HL-60 (cell line): ENCODE measurements around the gene UNC80.
A peak's percentile ranks its signal among the peaks of the same experiment; 100 is the strongest.

Source experiments
- DNase-seq, 2 experiments: peaks; one replicate each; pipeline ENCODE4 v3.0.0-alpha.2; 2010 to 2020; ENCODE audit warnings: low read depth in 1 of 2, low spot score in 1 of 2
- H3K27ac ChIP-seq: fragments of 250-450 bp; sonication (Bioruptor Pico); replicated peaks from 2 replicates; pipeline ENCODE4 v1.5.1; 2020; ENCODE audit warnings: mild to moderate bottlenecking, moderate library complexity
- H3K27me3 ChIP-seq: fragments of 250-450 bp; sonication (Bioruptor Pico); 2 replicates; pipeline ENCODE4 v1.5.1; 2021; ENCODE audit warnings: mild to moderate bottlenecking, moderate library complexity; ENCODE audit not compliant: insufficient read depth, poor library complexity, severe bottlenecking
- H3K4me3 ChIP-seq: replicated peaks from 2 replicates; pipeline ENCODE4 v1.5.1; 2011; ENCODE audit warnings: mild to moderate bottlenecking, control low read depth, low read length; ENCODE audit not compliant: insufficient read depth
- CTCF ChIP-seq: IDR thresholded peaks from one replicate; pipeline ENCODE4 v1.5.1; 2011; ENCODE audit warnings: low read length, control low read depth, inconsistent platforms; ENCODE audit not compliant: insufficient read depth
- GABPA ChIP-seq: IDR thresholded peaks from 2 replicates; pipeline ENCODE4 v1.6.1; 2012; ENCODE audit warnings: low read depth
- POLR2AphosphoS5 ChIP-seq: IDR thresholded peaks from 2 replicates; pipeline ENCODE4 v1.6.1; 2012; ENCODE audit warnings: low read depth
- SPI1 ChIP-seq: IDR thresholded peaks from 2 replicates; pipeline ENCODE4 v1.6.1; 2012; ENCODE audit warnings: low read depth, mild to moderate bottlenecking, borderline replicate concordance
- TF ChIP-seq, protein P1 (sequence below): IDR thresholded peaks from 2 replicates; pipeline ENCODE4 v1.6.1; 2012; ENCODE audit warnings: low read depth; ENCODE audit not compliant: insufficient replicate concordance

UNC80 gene

GRCh38 chr2:209974576-209974975 lies 202.9 kb downstream of the UNC80 start:
- no peak for DNase-seq
- TF ChIP-seq SPI1 (no peak), CTCF (no peak), GABPA (no peak), POLR2AphosphoS5 (no peak)
- TF ChIP-seq, protein P1, sequence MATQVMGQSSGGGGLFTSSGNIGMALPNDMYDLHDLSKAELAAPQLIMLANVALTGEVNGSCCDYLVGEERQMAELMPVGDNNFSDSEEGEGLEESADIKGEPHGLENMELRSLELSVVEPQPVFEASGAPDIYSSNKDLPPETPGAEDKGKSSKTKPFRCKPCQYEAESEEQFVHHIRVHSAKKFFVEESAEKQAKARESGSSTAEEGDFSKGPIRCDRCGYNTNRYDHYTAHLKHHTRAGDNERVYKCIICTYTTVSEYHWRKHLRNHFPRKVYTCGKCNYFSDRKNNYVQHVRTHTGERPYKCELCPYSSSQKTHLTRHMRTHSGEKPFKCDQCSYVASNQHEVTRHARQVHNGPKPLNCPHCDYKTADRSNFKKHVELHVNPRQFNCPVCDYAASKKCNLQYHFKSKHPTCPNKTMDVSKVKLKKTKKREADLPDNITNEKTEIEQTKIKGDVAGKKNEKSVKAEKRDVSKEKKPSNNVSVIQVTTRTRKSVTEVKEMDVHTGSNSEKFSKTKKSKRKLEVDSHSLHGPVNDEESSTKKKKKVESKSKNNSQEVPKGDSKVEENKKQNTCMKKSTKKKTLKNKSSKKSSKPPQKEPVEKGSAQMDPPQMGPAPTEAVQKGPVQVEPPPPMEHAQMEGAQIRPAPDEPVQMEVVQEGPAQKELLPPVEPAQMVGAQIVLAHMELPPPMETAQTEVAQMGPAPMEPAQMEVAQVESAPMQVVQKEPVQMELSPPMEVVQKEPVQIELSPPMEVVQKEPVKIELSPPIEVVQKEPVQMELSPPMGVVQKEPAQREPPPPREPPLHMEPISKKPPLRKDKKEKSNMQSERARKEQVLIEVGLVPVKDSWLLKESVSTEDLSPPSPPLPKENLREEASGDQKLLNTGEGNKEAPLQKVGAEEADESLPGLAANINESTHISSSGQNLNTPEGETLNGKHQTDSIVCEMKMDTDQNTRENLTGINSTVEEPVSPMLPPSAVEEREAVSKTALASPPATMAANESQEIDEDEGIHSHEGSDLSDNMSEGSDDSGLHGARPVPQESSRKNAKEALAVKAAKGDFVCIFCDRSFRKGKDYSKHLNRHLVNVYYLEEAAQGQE: no peak
- H3K27ac ChIP-seq: no peak overlapping the region
- H3K4me3 ChIP-seq: no peak overlapping the region
- H3K27me3 ChIP-seq: no peaks in the 10 kb centered on the region

DNA sequence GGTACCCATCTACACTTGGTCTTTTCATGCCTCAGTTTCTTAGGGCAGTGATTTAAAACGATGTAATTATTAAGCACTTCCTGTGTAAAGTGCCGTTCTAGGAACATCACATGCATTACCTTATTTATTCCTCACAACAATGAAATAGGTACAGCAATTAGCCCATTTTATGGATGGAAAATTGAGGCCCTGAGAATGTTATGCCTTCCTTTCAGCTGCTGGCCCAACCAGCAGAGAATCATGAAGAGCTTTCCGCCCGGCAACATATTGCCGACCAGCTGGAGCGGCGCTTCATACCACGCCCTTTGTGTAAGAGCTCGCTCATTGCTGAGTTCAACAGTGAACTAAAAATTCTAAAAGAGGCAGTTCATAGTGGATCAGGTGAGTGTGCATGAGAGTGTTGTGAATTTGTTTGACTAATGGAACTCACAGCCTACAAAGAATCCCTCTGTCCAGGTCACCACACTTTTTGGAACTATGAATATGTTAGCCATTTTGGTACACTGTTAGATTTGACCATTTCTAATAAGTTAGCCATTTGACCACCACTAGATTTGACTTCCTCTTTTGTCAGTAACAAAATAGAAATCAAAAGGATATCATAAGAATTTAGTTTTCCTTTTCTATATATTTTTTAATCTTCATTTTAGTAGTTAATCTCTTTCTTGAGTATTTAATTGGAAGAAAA lies 205.2 kb downstream of the UNC80 start:
- no peak overlapping the region for H3K27ac ChIP-seq
- no peak overlapping the region for H3K4me3 ChIP-seq
- TF ChIP-seq SPI1: peak; percentile 69; the same call in 1 of the 2 replicates
- TF ChIP-seq POLR2AphosphoS5: no peak
- no peak for TF ChIP-seq CTCF
- TF ChIP-seq, protein P1: no peak
- DNase-seq: no peak
- H3K27me3 ChIP-seq: no peaks in the 10 kb centered on the region

GRCh38 chr2:209977386-209978239 lies 206.0 kb downstream of the UNC80 start:
- Histone ChIP-seq H3K27ac (no peak overlapping the region), H3K4me3 (no peak overlapping the region), H3K27me3 (no peaks in the 10 kb centered on the region)
- no peak for DNase-seq
- TF ChIP-seq GABPA (no peak), CTCF (peak; percentile 23)
